ENCODE measurements around the gene BCL10. TPM values are rescaled to one million over a fixed set of nuclear protein-coding genes. Genes with fewer than 3 reads are reported as not detected.
A peak's percentile ranks its signal among the peaks of the same experiment; 100 is the strongest.
"Not testable (repeated sequence)": the region's sequence is repeated elsewhere in the genome, so short reads cannot be mapped to it uniquely, and the experiment has no call there.

The BCL10 gene
- total RNA-seq, 1 experiment from 2014 or later, result 6.7 TPM

GRCh38 chr1:85276978-85277639, 677 bp upstream of the BCL10 start:
- in situ Hi-C loops (cut with HindIII; ENCODE audit: low sequenced_read_pairs), result no loop called here

GRCh38 chr1:85275701-85276214, 674 bp downstream of the BCL10 start:
- DNase-seq (ENCODE audit: low spot score), result no peak

More at GRCh38 chr1:85276978-85277639, 677 bp upstream of the BCL10 start:
- DNase-seq (ENCODE audit: low spot score), result no peak

GRCh38 chr1:85274969-85275453, 1.4 kb downstream of the BCL10 start:
- no peak for DNase-seq (ENCODE audit: low spot score)
- in situ Hi-C loops (cut with HindIII; ENCODE audit: low sequenced_read_pairs), result no loop called here

More at GRCh38 chr1:85275701-85276214, 674 bp downstream of the BCL10 start:
- in situ Hi-C loops (cut with HindIII; ENCODE audit: low sequenced_read_pairs), result no loop called here

GRCh38 chr1:85273397-85273796, 3.0 kb downstream of the BCL10 start:
- in situ Hi-C loops (cut with HindIII; ENCODE audit: low sequenced_read_pairs), result no loop called here

GRCh38 chr1:85268801-85269585, 7.4 kb downstream of the BCL10 start:
- in situ Hi-C loops (cut with HindIII; ENCODE audit: low sequenced_read_pairs), result no loop called here
- no peak for DNase-seq (ENCODE audit: low spot score)

More at GRCh38 chr1:85273397-85273796, 3.0 kb downstream of the BCL10 start:
- DNase-seq (ENCODE audit: low spot score), result no peak

GRCh38 chr1:85267313-85267712, 9.1 kb downstream of the BCL10 start:
- in situ Hi-C loops (cut with HindIII; ENCODE audit: low sequenced_read_pairs), result no loop called here
- no peak for DNase-seq (ENCODE audit: low spot score)

GRCh38 chr1:85264150-85264549, 12.3 kb downstream of the BCL10 start:
- in situ Hi-C loops (cut with HindIII; ENCODE audit: low sequenced_read_pairs), result no loop called here
- DNase-seq (ENCODE audit: low spot score), result no peak

GRCh38 chr1:85262985-85263384, 13.4 kb downstream of the BCL10 start:
- no peak for DNase-seq (ENCODE audit: low spot score)
- in situ Hi-C loops (cut with HindIII; ENCODE audit: low sequenced_read_pairs), result no loop called here

GRCh38 chr1:85259912-85260274, 16.5 kb downstream of the BCL10 start:
- DNase-seq (ENCODE audit: low spot score), result no peak
- in situ Hi-C loops (cut with HindIII; ENCODE audit: low sequenced_read_pairs), result no loop called here

- in situ Hi-C loops (cut with HindIII; ENCODE audit: low sequenced_read_pairs), result no loop called here
- DNase-seq (ENCODE audit: low spot score), result peak; percentile 91
Measured at GRCh38 chr1:85259118-85259911, 17.1 kb downstream of the BCL10 start, which contains the start of gene C1orf52. TSS of gene C1orf52 (minus strand) at chr1:85259662. CDS start at chr1:85259633, 29 bp downstream.

- no peak for DNase-seq (ENCODE audit: low spot score)
- in situ Hi-C loops (cut with HindIII; ENCODE audit: low sequenced_read_pairs), result no loop called here
Measured at GRCh38 chr1:85258536-85259117, 17.8 kb downstream of the BCL10 start.

- in situ Hi-C loops (cut with HindIII; ENCODE audit: low sequenced_read_pairs); DNase-seq (ENCODE audit: low spot score): not testable (repeated sequence)
Measured at GRCh38 chr1:85249042-85249441, 27.4 kb downstream of the BCL10 start.

GRCh38 chr1:85245891-85246290, 30.5 kb downstream of the BCL10 start:
- in situ Hi-C loops (cut with HindIII; ENCODE audit: low sequenced_read_pairs), result no loop called here
- no peak for DNase-seq (ENCODE audit: low spot score)

- DNase-seq (ENCODE audit: low spot score), result no peak
- in situ Hi-C loops (cut with HindIII; ENCODE audit: low sequenced_read_pairs), result no loop called here
Measured at GRCh38 chr1:85245456-85245855, 31.0 kb downstream of the BCL10 start.

- in situ Hi-C loops (cut with HindIII; ENCODE audit: low sequenced_read_pairs), result no loop called here
- DNase-seq (ENCODE audit: low spot score), result no peak
Measured at GRCh38 chr1:85244271-85245061, 32.0 kb downstream of the BCL10 start.

- DNase-seq (ENCODE audit: low spot score), result no peak
- in situ Hi-C loops (cut with HindIII; ENCODE audit: low sequenced_read_pairs), result no loop called here
Measured at GRCh38 chr1:85243372-85243771, 33.1 kb downstream of the BCL10 start.

GRCh38 chr1:85240643-85241042, 35.8 kb downstream of the BCL10 start:
- no peak for DNase-seq (ENCODE audit: low spot score)
- in situ Hi-C loops (cut with HindIII; ENCODE audit: low sequenced_read_pairs), result no loop called here

- in situ Hi-C loops (cut with HindIII; ENCODE audit: low sequenced_read_pairs), result no loop called here
- no peak for DNase-seq (ENCODE audit: low spot score)
Measured at GRCh38 chr1:85240174-85240601, 36.2 kb downstream of the BCL10 start.
